ENCODE measurements around the gene NLRP1. TPM values are rescaled to one million over a fixed set of nuclear protein-coding genes. Genes with fewer than 3 reads are reported as not detected.

NLRP1 gene
- total RNA-seq, 3 donors from 2014 or later = 13.0 to 14.9 (median 14.7) TPM

DNA sequence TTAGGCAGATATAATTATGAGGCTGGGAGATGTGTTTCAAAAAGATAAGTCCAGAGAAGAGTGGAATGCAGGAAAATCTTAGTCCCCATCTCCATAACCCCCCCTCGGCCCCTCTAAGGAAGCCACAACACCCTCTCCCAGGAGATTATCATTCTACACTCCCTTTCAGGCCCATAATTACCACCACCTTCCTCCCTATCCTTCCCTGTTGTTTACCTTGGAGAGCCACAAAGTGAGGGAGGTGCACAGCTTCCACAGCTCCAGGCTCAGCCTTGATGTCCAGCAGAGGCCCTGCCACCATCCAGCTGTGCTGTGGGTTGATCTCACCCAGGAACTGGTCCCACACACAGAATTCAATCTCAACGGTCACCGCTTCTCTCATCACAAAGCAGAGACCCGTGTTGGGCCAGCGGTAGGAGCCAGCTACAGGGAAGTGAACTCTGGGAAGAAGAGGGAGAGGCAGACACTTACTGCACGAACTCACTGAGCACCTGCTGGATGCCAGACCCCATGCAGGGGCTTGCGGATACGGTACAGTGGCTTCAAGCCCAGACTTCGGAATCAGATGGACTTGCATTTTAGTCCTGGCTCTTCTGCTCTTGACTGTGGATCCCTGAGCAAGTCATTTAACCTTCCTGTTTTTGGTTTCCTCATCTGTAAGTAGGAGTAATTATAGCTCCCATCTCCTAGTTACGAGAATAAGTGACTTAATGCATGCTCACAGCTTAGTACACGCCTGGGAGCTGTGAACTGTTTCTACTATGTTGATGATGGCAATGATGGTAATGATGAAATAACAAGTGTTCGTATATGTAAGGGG lies 53.8 kb downstream of the NLRP1 start:
- Mint-ChIP-seq H3K36me3 (ENCODE audit: insufficient read depth) (peaks cover 33% of the 10 kb centered on the region), H3K27me3 (ENCODE audit: low read depth) (no peaks in the 10 kb centered on the region), H3K9me3 (no peaks in the 10 kb centered on the region), H3K4me1 (ENCODE audit: low read depth) (peaks cover 10% of the 10 kb centered on the region), H3K4me3 (no peak overlapping the region)
- ATAC-seq (no peak), DNase-seq (no peak)

DNA sequence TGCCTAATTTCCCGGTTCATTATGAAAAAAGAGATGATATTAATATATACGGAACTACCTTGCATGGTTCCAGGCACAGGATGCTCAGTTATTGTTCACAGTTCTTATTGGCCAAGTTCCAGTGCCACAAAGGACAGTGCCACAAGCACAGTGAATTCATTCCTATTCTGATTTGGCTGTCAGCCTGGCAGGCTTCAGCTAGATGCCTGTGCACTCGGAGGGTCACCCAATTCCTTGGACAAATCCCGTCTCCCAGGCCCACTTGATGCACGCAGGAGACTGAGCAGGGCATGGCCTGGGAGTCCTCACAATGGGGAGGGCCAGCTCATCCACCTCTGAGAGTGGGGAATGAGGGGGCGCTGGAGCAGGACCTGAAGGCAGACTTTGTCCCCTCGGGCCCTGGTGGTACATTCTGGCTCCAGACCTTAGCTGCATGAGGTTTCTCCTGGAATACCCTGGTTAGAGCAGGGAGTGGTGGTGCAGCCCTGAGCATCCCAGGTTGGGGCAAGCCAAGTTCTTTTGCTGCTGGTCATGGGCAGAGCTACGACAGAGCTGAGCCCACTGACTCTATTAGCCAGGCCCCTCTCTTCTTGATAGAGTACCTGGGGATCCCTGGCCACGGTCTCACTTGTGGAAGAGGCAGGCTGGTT lies 56.6 kb downstream of the NLRP1 start:
- no peaks in the 10 kb centered on the region for H3K27me3 Mint-ChIP-seq (ENCODE audit: low read depth)
- DNase-seq (no peak), ATAC-seq (no peak)
- no peaks in the 10 kb centered on the region for H3K9me3 Mint-ChIP-seq
- H3K36me3 Mint-ChIP-seq (ENCODE audit: insufficient read depth) = peaks cover 39% of the 10 kb centered on the region
- H3K4me3 Mint-ChIP-seq = no peak overlapping the region
- peaks cover 10% of the 10 kb centered on the region for H3K4me1 Mint-ChIP-seq (ENCODE audit: low read depth)

DNA sequence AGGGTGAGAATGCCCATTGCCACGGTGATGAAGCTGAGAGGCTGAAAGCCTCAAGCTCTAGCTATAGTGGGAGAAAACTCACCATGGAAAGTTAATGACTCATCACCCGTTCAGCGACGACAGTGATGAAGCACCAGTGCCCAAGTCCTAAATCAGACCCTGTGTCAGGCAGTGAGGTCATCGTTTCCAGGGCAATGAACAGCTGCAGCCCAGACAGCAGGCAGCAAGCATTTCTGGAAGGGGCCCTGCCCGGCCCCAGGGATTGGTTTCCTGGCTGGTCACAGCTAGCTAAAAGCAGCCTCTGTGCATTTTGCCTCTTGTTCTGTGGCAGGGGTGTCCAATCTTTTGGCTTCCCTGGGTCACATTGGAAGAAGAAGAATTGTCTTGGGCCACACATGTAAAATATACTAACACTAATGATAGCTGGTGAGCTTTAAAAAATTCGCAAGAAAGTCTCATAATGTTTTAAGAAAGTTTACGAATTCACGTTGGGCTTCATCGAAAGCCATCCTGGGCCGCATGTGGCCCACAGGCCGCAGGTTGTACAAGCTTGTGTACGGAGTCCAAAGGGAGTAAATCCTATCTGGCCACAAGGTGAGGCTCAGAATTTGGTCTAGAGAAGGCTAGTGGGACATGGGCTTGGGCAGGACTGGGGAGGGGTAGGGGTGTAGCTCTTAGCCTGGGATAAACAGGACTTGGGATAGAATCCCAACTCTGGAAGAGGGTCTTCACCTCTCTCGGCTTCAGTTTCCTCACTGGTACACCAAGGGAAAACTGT lies 57.3 kb downstream of the NLRP1 start:
- H3K4me1 Mint-ChIP-seq (ENCODE audit: low read depth) = peaks cover 10% of the 10 kb centered on the region
- no peaks in the 10 kb centered on the region for H3K9me3 Mint-ChIP-seq
- peak; percentile 44 for DNase-seq
- peaks cover 38% of the 10 kb centered on the region for H3K36me3 Mint-ChIP-seq (ENCODE audit: insufficient read depth)
- H3K4me3 Mint-ChIP-seq = no peak overlapping the region
- ATAC-seq = peak; percentile 96 to 98
- H3K27me3 Mint-ChIP-seq (ENCODE audit: low read depth) = no peaks in the 10 kb centered on the region

DNA sequence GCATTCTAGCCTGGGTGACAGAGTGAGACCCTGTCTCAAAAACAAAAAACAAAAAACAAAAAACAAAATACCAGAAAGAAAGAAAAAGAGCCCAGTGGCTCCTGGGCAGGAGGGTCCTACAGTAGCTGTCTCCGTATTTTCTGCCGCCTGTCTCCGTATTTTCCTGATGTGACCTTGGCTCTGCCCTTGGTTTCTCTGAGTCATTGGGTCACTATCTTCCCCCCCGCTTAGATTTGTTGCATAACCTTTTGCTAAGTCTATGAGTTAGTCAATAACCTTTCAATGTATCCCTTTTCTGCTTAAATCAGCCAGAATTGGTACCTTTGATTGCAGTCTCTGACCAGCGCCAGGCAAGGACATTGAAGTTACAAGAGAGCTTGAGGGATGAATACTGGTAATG lies 61.1 kb downstream of the NLRP1 start:
- H3K4me1 Mint-ChIP-seq (ENCODE audit: low read depth) = peaks cover 10% of the 10 kb centered on the region
- H3K27me3 Mint-ChIP-seq (ENCODE audit: low read depth) = no peaks in the 10 kb centered on the region
- H3K36me3 Mint-ChIP-seq (ENCODE audit: insufficient read depth) = peaks cover 31% of the 10 kb centered on the region
- no peak for ATAC-seq
- no peak for DNase-seq
- H3K9me3 Mint-ChIP-seq = no peaks in the 10 kb centered on the region
- H3K4me3 Mint-ChIP-seq = no peak overlapping the region

DNA sequence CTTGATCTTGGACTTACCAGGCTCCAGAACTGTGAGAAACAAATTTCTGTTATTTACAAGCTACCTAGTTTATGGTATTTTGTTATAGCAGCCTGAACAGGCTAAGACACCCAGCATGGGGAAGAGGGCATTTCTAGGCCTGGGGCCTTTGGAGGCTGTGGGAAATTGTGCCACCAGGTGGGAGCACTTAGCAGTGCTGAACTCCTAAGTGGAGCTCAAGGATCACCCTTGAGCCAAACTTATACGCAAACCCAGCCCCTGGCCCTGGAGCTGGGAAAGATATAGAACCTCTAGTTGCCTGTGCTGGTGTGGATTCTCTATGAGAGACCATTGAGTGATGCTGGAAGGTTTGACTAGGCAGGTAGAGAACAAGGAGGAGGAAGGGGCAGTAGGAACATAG lies 61.8 kb downstream of the NLRP1 start:
- no peaks in the 10 kb centered on the region for H3K9me3 Mint-ChIP-seq
- no peaks in the 10 kb centered on the region for H3K27me3 Mint-ChIP-seq (ENCODE audit: low read depth)
- no peak overlapping the region for H3K4me3 Mint-ChIP-seq
- DNase-seq = no peak
- ATAC-seq = no peak
- peaks cover 37% of the 10 kb centered on the region for H3K36me3 Mint-ChIP-seq (ENCODE audit: insufficient read depth)
- H3K4me1 Mint-ChIP-seq (ENCODE audit: low read depth) = peaks cover 10% of the 10 kb centered on the region

DNA sequence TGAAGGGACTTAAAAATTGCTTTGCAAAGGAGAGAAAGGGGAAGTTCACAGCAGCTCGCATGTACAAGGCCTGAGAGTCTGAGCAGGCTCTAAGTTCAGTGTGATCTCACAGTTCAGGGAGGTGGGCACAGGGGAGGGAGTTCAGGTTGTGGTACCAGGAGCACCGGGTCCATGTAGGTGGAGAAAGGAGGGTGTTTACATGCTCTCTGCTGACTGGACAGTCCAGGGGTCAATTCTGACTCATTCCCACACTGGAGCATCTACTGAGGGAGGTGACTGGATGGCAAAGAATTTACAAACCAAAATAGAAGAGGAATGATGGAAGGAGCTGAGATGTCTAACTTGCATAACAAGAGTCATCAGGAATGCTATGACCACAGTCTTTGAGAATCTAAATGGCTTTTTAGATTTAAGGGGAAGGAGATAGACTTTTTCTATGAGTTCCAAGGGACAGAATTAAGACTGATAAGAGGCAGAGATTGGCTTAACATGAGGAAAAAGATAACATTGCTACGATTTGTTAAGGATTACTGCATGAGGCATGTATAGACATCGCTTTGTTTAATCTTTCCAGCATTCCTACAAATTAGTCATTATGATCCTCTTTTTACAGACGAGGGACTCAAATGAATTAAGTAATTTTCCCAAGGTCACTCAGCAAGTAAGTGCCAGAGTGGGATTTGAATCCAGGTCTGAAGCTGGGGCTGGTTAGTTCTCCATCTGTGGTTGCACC lies 68.1 kb downstream of the NLRP1 start:
- Mint-ChIP-seq H3K9me3 (no peaks in the 10 kb centered on the region), H3K27me3 (ENCODE audit: low read depth) (no peaks in the 10 kb centered on the region), H3K4me3 (no peak overlapping the region), H3K36me3 (ENCODE audit: insufficient read depth) (peaks cover 49% of the 10 kb centered on the region), H3K4me1 (ENCODE audit: low read depth) (peaks cover 30% of the 10 kb centered on the region)
- DNase-seq (no peak), ATAC-seq (no peak)

DNA sequence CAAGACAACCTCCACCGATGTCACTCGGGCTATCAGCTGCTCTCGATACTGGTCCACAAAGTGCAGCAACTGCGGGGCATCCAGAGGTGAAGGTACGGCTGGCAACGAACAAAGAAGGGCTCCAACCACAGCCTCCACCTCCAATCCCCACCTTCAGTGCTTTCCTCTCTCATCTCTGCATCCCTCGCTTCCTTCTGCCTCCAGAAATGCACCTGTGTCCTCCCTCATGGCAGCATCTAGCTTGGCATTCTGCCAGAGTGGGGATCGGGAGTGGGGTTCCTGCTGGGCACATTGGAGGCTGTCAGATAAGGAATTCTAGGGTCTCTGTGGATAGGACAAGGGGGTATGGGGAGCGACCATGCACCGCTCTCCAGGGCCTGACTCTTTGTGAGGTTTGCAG lies 69.3 kb downstream of the NLRP1 start:
- ATAC-seq (no peak), DNase-seq (no peak)
- Mint-ChIP-seq H3K27me3 (ENCODE audit: low read depth) (no peaks in the 10 kb centered on the region), H3K4me1 (ENCODE audit: low read depth) (peaks cover 30% of the 10 kb centered on the region), H3K9me3 (no peaks in the 10 kb centered on the region), H3K4me3 (no peak overlapping the region), H3K36me3 (ENCODE audit: insufficient read depth) (peaks cover 40% of the 10 kb centered on the region)

DNA sequence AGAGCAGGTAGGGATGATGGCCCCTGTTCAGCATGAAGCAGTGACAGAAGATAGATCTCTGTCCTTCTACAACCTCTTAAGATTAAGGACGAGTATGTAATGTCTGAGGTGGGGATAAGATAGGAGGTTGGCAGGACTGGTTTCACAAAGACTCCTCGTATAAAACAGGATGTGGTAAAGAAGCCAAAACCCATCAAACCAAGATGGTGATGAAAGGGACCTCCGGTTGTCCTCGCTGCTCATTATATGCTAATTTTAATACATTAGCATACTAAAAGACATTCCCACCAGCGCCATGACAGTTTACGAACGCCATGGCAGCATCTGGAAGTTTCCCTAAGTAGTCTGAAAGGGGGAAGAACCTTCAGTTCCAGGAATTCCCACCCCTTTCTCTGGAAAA lies 70.7 kb downstream of the NLRP1 start:
- Mint-ChIP-seq H3K9me3 (no peaks in the 10 kb centered on the region), H3K4me1 (ENCODE audit: low read depth) (peaks cover 30% of the 10 kb centered on the region), H3K36me3 (ENCODE audit: insufficient read depth) (peaks cover 44% of the 10 kb centered on the region), H3K4me3 (no peak overlapping the region), H3K27me3 (ENCODE audit: low read depth) (no peaks in the 10 kb centered on the region)
- ATAC-seq = peak; percentile 57 to 61
- no peak for DNase-seq

DNA sequence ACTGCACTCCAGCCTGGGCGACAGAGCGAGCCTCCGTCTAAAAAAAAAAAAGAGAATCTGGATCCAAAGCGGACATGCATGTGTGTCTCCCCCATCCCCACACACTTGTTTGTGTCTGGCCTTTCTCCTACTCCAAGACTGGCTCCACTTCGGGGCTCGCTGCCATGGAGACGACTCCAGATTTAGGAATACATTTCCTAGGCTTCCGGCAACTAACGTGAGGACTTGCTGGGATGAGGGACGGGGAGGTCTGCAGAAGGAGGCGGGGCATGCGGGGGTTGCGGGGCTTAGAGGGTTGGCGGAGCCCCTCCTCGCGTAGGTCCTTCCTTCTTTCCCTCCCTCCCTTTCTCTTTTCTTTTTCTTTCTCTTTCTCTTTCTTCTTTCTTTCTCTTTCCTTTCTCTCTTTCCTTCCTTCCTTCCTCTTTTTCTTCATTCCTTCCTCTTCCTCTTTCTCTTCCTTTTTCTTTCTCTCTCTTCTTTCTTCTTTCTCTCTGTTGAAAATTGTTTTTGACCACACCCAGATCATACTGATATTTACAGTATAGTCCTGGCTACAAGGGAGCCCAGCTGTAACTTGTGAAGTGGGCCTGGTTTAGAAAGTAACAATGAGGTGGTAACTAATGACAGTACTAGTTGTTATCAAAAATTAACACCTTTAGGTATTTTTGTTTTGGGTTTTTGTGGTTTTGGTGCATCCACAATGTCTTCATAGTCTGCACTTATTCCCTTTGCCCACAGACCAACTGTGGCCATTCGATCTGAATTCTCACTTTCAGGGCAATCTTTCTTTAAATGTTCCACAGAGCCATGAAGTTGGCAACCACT lies 72.7 kb downstream of the NLRP1 start:
- Mint-ChIP-seq H3K4me1 (ENCODE audit: low read depth) (peaks cover 30% of the 10 kb centered on the region), H3K36me3 (ENCODE audit: insufficient read depth) (peaks cover 36% of the 10 kb centered on the region), H3K27me3 (ENCODE audit: low read depth) (no peaks in the 10 kb centered on the region), H3K9me3 (no peaks in the 10 kb centered on the region), H3K4me3 (no peak overlapping the region)
- DNase-seq = no peak
- ATAC-seq = no peak

DNA sequence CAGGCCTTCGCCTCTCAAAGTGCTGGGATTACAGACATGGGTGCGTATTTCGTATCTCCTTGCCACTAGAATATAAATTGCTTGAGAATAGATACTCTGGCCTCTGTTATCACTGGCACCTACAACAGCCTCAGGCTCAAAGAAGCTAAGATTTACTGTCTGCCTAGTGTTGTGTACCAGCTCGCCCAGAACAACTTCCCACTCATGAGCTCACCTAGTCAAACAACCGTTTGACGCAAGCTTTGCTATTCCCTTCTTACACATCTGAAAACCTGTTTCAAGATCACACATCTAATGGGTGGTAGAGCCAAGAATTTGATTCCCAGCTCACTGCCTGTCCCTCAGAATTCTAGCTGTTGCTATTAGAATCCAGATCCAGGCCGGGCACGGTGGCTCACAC lies 73.5 kb downstream of the NLRP1 start:
- H3K36me3 Mint-ChIP-seq (ENCODE audit: insufficient read depth) = peaks cover 28% of the 10 kb centered on the region
- no peak for DNase-seq
- peaks cover 30% of the 10 kb centered on the region for H3K4me1 Mint-ChIP-seq (ENCODE audit: low read depth)

DNA sequence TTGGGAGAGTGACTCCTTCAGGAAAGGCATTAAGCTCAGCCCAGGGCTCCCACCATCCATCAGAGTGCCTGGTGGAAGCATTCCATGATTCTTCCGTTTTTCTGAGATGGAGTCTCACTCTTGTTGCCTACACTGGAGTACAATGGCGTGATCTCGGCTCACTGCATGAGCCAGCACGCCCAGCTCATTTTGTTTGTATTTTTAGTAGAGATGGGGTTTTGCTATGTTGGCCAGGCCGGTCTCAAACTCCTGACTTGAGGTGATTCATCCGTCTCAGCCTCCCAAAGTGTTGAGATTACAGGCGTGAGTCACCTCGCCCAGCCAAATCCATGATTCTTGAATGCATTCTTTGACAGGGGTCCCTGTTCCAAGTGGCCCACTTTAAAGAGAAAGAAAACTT lies 74.8 kb downstream of the NLRP1 start:
- H3K27me3 Mint-ChIP-seq (ENCODE audit: low read depth) = no peaks in the 10 kb centered on the region
- no peak overlapping the region for H3K4me3 Mint-ChIP-seq
- no peaks in the 10 kb centered on the region for H3K9me3 Mint-ChIP-seq
- peaks cover 19% of the 10 kb centered on the region for H3K36me3 Mint-ChIP-seq (ENCODE audit: insufficient read depth)
- H3K4me1 Mint-ChIP-seq (ENCODE audit: low read depth) = peaks cover 26% of the 10 kb centered on the region
- DNase-seq (no peak), ATAC-seq (no peak)

More for the DNA sequence above, 73.5 kb downstream of the NLRP1 start:
- Mint-ChIP-seq H3K4me3 (no peak overlapping the region), H3K9me3 (no peaks in the 10 kb centered on the region), H3K27me3 (ENCODE audit: low read depth) (no peaks in the 10 kb centered on the region)
- ATAC-seq = no peak

DNA sequence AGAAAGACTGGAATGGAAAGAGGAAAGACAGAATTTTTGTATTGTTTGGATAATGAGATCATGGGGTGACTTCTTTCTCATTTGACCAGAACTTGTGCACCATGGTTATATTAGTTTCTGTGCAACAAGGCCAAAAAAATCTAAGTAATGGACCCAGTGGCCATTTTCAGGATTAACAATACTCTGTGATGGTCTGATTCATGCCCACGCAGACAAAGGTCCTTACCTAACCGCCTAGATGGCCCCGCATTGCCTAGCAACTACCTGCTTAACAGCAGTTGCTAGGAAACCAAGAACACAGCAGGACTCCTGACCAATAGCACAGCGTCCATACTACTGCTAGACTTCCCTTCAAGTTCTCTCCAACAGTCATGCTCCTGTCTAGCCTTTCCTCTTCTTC lies 75.5 kb downstream of the NLRP1 start:
- ATAC-seq (no peak), DNase-seq (no peak)
- no peaks in the 10 kb centered on the region for H3K9me3 Mint-ChIP-seq
- no peak overlapping the region for H3K4me3 Mint-ChIP-seq
- H3K4me1 Mint-ChIP-seq (ENCODE audit: low read depth) = peaks cover 22% of the 10 kb centered on the region
- peaks cover 15% of the 10 kb centered on the region for H3K36me3 Mint-ChIP-seq (ENCODE audit: insufficient read depth)
- no peaks in the 10 kb centered on the region for H3K27me3 Mint-ChIP-seq (ENCODE audit: low read depth)

DNA sequence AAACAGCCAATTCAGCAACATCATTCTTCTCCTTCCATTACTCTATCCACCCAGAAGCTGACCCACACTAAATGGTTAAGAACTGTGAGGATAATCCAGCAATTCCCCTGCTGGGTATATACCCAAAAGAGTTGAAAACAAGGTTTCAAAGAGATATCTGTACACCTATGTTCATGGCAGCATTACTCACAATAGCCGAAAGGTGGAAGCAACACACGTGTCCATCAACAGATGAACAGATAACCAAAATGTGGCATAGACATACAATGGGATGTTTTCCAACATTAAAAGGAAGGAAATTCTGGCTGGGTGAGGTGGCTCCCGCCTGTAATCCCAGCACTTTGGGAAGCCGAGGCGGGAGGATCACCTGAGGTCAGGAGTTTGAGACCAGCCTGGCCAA lies 78.0 kb downstream of the NLRP1 start:
- Mint-ChIP-seq H3K4me1 (ENCODE audit: low read depth) (peaks cover 2% of the 10 kb centered on the region), H3K27me3 (ENCODE audit: low read depth) (no peaks in the 10 kb centered on the region), H3K36me3 (ENCODE audit: insufficient read depth) (peaks cover 14% of the 10 kb centered on the region), H3K9me3 (no peaks in the 10 kb centered on the region), H3K4me3 (no peak overlapping the region)
- no peak for DNase-seq
- ATAC-seq = no peak
